DMS 273 (cell line): Measurements from ENCODE around the gene RAPGEF4.
"Not testable (repeated sequence)": the region's sequence is repeated elsewhere in the genome, so short reads cannot be mapped to it uniquely, and the experiment has no call there.

Experiments used
- DNase-seq: peaks from one replicate; lab custom pipeline; 2025; ENCODE audit not compliant: unreplicated experiment; lab: John Stamatoyannopoulos, UW

The RAPGEF4 gene

DNA sequence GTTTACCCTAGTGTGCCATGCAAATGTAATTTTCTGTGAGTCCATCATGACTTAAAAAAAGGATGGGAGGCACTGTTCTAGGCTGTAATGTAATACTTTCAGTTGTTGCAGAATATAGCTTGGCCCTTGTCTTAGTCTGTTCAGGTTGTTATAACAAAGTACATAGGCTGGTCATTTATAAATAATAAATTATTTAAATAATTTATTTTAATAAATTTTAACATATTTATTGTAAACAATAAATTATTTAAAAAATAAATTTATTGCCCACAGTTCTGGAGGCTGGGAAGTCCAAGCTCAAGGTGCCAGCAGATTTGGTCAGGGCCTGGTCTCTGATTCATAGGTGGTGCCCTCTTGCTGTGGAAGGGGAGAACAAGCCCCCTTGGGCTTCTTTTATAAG is 35.2 kb downstream of the RAPGEF4 start:
- no peak for DNase-seq

DNA sequence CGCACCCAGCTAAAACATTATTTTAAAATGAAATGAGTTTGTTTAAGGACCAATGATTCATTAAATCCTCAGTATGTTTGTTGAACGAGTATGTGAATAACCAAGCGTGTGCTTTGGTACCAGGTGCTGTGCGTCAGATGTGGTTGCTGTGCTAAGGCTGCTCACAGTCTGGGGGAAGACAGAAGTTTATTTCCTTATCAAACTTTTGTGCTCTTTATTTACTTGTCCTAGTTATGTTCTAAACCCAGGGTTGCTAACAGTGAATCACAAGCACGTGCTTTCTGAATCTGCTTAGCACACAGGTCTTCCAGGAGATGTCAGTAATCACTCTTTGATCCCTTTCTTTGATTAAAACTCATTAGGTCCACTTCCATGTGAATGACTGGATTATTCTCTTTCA is 37.0 kb downstream of the RAPGEF4 start:
- no peak for DNase-seq

- no peak for DNase-seq
Measured at GRCh38 chr2:172774302-172774701, 38.7 kb downstream of the RAPGEF4 start.

- no peak for DNase-seq
Measured at GRCh38 chr2:172775319-172775718, 39.7 kb downstream of the RAPGEF4 start.

GRCh38 chr2:172777431-172777830 is 41.8 kb downstream of the RAPGEF4 start:
- no peak for DNase-seq

DNA sequence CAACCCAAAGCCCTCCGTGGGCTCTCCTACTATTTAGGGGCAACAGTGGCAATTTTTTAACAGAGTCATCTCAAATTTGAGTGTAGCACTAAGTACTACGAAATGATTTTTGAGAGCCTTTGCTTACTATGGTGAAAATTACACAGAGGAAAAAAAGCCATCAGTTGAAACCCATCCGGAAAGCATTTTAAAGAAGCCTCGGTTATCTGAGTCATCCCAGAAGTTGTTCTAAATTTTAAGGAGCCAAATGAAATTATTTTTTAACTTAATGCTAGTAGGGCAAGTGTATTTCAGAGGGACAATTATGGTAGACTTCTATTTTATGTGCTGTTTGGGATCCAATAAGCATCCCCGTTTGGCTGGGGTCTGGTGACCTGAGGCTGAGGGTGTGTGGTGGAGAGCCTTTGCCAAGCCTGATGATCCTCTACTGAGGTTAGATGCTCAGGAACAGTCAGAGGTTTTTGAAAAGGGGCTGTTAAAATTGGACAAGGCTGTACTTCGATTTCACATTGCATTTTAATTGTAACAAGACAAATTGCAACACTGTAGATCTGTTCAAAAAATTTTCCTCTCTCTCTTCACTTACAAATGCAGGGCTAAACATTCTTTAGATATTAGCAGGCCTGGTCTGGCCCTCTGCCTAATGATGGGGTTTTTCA is 47.0 kb downstream of the RAPGEF4 start:
- DNase-seq = no peak

DNA sequence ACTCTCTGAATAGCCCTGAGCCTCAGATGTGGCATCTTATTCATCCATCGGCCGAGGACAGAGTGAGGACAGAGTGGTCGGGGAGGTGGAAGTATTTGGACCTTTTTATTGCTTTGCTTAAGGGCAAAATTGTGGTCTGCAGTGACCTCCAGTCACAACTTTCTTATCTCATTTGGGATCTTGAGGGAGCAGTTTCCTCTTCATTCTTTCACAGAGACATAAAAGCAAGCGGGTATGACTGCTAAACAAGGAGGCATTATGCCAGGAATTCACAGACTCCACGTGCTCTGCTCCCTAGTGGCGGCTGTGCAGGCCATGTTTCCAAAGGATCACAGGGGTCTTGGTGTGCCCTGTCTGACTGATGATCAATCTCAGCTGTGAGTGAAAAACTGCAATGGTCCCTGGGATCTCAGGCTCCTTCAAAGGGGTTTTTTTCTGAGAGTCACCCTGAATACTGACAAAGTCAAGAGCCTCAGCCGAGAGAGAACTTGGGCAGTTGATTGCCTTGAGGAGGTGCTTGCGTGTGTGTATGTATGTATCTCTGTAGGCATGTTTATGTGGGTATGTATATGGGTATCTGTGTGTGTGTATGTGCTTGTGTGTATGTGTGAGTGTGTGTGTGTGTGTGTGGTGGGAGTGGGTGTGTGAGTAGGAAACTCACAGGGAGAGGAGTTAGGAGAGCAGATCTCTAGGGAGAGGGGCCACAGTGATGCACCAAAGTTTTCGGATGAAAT is 47.7 kb downstream of the RAPGEF4 start:
- DNase-seq = peak; percentile 47

- no peak for DNase-seq
Measured at GRCh38 chr2:172788871-172789270, 53.2 kb downstream of the RAPGEF4 start.

DNA sequence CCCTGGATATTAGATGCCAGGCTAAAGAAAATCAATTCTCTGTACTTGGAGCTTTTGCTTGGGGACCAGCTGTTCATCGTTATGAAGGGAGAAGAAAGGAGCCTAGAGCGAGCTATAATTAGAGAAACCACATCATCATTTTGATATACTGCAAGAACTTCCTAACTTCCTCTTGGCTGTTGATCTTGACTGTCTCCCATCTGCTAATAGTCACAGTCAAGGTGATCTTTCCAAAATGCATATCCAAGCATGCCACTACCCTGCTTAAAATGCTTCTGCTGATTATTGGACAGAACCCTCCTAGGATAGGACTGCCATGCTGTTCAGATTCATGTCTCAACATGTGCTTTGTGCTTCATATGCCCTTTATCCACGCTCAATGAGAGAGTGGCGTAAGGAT is 54.8 kb downstream of the RAPGEF4 start:
- DNase-seq = peak; percentile 82

DNA sequence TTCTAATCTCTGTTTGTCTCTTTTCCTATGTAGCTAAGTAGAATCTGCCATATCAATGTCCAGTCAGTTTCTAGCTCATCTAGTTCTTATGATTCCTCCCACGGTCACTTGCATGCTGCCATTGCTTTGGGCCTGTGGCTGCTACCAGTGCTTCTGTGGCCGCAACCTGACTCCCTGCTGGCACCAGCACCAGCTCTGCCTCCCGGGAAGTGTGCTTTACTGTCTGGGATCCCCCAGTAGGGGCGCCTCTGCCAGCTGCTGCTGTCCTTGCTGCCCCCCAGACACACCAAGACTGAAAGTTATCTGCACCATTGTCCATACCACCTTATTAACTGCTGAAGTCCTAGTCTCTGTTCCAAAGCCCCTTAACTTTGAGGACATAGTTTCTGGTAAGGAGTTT is 56.3 kb downstream of the RAPGEF4 start:
- DNase-seq = peak; percentile 50

DNA sequence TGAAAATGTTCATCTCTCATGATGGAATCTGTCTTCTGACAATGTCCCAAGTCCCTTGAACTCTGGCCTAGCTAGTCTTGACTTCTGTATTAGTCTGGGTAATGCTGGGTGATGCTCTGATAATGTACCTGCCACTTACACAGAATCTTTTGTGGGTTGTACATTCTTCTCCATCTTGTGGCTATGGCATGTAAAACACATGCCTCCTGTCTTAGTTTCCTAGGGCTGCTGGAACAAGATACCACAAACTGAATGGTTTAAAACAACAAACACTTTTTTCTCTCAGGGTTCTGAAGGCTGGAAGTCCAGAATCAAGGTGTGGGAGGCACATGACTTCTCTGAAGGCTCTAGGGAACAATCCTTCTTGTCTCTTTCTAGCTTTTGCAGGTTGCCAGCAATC is 57.1 kb downstream of the RAPGEF4 start:
- no peak for DNase-seq

DNA sequence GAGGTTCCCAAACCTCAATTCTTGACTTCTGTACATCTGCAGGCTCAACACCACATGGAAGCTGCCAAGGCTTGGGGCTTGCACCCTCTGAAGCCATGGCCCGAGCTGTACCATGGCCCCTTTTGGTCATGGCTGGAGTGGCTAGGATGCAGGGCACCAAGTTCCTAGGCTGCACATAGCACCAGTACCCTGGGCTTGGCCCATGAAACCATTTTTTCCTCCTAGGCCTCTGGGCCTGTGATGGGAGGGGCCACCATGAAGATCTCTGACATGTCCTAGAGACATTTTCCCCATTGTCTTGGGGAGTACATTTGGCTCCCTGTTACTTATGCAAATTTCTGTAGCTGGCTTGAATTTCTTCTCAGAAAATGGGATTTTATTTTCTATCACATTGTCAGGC is 67.7 kb downstream of the RAPGEF4 start:
- not testable (repeated sequence) for DNase-seq

DNA sequence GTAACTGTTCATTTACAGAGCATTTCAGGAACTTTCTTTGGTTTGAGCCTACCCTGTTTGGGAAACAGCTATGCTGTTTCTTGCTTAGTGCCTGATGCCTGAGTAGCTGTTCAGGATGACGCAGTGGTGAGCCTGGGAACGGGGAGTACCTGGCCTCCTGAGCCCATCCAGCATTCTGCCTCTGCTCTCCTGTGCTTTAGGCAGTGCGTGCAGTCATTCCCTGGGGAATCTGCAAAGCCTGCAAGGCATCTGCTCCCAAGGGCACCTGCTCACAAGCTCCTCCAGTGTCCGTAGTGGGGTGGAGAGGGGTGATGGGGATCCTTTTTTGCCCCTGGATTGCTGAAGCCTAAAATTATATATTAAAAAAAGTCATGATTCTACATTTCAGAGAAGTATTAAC is 68.8 kb downstream of the RAPGEF4 start:
- DNase-seq = no peak

GRCh38 chr2:172806493-172806892 is 70.8 kb downstream of the RAPGEF4 start:
- peak; percentile 76 for DNase-seq

GRCh38 chr2:172806996-172807395 is 71.4 kb downstream of the RAPGEF4 start:
- DNase-seq = no peak

DNA sequence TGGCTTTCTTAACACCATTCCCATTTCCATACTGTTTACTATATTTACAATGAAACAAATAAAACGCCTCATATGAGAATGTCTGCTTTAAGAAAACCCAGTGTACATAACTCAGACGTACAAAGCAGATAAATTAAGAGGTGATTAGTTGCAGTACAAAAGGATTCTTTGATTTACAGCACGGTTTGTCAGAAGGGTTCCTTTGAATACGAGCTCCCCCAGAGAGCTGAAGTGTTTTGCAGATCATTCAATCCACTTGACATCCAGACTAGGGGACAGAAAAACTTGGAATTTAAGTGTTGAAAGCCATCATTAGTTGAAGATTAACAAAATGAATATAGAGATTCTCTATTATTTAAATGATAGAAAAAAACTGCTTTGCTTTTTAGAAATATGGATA is 72.5 kb downstream of the RAPGEF4 start:
- DNase-seq = no peak

DNA sequence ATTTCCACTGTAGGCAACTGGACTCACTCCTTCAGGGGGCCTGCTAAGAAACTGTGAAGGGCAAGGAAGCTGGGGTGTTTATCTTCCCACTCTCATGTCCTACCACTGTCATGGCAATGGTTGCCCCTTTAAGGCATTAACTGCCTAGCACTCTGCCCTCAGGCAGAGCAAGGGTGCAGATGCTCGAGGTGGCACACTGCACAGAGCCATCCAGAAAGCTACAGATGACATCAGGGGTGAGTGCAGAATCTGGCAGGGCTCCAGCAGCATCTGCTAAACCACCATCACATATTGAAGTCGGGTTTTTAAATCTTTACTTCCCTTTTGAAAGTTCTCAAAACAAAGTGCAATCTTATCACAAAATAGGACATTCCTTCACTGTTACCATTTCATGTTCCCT is 75.4 kb downstream of the RAPGEF4 start:
- DNase-seq = peak; percentile 75

- no peak for DNase-seq
Measured at GRCh38 chr2:172812158-172812744, 76.6 kb downstream of the RAPGEF4 start.

DNA sequence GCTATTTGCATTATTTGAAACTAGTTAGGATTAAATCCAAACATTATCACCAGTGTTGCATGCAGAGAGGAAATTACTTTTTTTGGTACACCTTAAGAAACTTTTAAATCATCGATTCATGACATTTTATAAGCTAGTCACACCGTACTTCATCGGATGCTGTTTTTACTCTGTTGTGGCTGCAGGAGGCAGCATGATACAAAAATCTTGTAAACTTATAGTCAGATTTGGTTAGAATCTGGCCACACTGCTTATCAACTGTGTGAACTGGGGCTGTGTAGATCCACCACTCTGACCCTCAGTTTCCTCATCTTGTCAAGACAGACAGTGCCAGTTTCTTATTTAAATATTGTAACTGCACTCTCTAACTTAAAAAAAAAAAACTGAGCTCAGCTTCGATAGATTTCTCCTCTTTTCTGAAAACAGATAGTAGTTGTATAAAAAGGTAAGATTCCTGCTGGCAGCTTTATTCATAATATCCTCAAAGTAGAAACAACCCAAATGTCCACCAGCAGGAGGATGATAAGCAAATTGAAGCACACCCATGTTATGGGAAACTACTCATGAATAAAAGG is 77.8 kb downstream of the RAPGEF4 start:
- DNase-seq = peak; percentile 45

GRCh38 chr2:172817411-172817810 is 81.8 kb downstream of the RAPGEF4 start:
- DNase-seq = no peak

- no peak for DNase-seq
Measured at GRCh38 chr2:172819943-172820342, 84.3 kb downstream of the RAPGEF4 start.
